GM20000 (cell line): ENCODE measurements around the gene DNMT1.

Experiments
- DNase-seq: peaks from one replicate; pipeline ENCODE4 v3.0.0; 2012; ENCODE audit warnings: low spot score
- TF ChIP-seq, protein P1 (sequence below): IDR thresholded peaks from 2 replicates; pipeline ENCODE4 v1.5.1; 2012; ENCODE audit warnings: mild to moderate bottlenecking, control low read depth; ENCODE audit errors: extremely low read depth, missing control alignments

DNMT1 gene

DNA sequence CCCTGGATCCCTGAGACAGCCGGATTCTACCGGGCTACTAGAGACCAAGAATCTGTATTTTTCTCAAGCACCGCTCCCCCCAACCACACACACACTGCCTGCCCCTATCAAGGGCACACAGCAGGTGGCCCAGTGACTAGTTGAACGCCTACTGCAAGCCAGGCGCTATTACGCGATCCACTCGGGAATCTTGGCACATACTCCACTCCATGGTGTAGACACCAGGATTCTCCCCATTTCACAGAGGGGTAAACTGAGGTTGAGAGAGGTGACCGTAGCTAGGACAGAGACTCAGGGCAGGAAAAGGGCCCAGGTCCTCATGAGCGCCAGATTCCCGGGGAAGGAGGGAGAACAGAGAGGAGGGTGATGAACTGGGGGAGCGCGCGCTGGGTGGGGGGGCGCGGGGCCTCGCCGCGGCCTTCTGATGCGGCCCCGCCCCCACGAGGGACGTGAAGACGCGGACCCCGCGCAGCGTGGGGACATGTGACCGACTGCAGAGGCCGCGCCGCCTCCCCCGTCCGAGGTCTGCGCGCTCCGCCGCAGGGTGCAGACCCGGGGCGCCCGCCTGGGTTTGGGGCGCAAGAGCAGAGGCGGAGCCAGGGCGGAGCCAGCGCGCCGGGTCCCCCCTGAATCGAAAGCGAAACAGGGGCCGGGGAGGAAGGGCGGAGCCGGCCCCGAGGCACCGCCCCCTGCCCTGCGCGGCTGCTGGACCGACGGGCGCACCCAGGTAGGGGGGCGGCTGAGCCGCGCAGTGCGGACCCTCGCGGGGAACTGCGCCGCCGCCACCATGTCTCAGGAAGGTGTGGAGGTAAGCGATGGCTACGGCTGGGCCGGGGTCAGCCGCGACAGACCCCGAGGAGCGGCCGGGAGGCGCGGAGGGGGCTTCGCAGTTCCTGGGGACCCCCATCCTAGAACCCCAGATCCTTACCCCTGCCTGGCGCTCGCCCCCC, 108.8 kb downstream of the DNMT1 start, which contains the start of gene SHFL:
Gene SHFL (plus strand): TSS at position 677 of the 950 bp plus-strand sequence. CDS start 111 bp downstream, at position 788.
- TF ChIP-seq, protein P1, sequence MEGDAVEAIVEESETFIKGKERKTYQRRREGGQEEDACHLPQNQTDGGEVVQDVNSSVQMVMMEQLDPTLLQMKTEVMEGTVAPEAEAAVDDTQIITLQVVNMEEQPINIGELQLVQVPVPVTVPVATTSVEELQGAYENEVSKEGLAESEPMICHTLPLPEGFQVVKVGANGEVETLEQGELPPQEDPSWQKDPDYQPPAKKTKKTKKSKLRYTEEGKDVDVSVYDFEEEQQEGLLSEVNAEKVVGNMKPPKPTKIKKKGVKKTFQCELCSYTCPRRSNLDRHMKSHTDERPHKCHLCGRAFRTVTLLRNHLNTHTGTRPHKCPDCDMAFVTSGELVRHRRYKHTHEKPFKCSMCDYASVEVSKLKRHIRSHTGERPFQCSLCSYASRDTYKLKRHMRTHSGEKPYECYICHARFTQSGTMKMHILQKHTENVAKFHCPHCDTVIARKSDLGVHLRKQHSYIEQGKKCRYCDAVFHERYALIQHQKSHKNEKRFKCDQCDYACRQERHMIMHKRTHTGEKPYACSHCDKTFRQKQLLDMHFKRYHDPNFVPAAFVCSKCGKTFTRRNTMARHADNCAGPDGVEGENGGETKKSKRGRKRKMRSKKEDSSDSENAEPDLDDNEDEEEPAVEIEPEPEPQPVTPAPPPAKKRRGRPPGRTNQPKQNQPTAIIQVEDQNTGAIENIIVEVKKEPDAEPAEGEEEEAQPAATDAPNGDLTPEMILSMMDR = no peak
- DNase-seq = peak; percentile 98

DNA sequence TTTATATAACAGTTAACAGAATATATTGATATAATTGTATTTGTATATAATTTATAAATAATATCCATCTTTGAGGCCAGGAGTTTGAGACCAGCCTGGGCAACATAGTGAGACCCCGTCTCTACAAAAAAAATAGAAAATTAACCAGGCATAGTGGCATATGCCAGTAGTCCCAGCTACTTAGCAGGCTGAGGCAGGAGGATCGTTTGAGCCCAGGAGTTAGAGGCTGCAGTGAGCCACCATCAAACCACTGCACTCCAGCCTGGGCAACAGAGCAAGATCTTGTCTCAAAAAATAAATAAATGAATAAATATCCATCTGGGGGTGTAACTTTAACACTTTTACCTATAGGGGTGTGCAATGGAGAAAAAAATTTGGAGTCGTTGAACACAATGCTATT, 110.0 kb downstream of the DNMT1 start:
- DNase-seq = no peak
- TF ChIP-seq, protein P1 = no peak

DNA sequence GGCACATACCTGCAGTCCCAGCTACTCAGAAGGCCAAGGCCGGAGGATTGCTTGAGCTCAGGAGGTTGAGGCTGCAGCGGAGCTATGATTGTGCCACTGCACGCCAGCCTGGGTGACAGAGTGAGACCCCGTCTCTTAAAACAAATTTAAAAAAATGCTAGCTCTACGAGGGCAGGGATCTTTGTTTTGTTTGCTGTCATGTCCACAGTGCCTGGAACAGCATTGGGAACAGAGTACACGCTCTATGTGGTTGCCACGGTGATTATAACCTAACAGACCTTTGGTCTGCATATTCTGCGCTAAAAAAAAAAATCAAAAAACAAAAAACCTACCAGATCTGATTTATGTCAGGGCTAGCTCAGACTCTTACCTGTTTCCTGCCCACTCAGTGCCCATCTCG, 110.8 kb downstream of the DNMT1 start:
- no peak for DNase-seq
- TF ChIP-seq, protein P1 = no peak
